AG09319 (cell line): ENCODE measurements around the gene FAM131A.

Experiments
- DNase-seq: peaks from one replicate; pipeline ENCODE4 v3.0.0-alpha.2; 2010; ENCODE audit warnings: low read depth; ENCODE audit errors: extremely low read depth
- TF ChIP-seq, protein P1 (sequence below): IDR thresholded peaks from 2 replicates; pipeline ENCODE4 v1.5.1; 2011; ENCODE audit warnings: low read depth, mild to moderate bottlenecking, inconsistent platforms, low read length, moderate library complexity

Gene FAM131A

GRCh38 chr3:184375747-184376461 is 38.5 kb downstream of the FAM131A start:
- no peak for DNase-seq

DNA sequence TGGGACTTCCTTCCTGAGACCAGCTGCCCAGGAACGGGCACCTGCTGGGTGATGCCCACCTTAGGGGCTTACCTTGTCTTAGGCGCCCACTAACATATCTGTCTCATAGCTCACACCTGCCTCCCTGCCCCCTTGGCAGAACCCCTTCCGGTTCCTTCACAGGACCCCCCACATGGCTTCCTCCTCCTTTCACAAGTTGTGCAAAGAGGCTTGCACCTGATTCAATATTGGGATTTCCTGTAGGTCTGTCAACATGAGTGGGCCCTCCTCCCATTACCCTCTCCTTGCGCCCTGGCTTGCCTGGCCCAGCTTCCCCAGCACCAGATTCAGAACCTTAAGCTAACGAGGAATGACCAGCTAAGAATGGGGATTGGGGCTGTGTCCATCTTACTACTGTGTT is 40.0 kb downstream of the FAM131A start:
- TF ChIP-seq, protein P1, sequence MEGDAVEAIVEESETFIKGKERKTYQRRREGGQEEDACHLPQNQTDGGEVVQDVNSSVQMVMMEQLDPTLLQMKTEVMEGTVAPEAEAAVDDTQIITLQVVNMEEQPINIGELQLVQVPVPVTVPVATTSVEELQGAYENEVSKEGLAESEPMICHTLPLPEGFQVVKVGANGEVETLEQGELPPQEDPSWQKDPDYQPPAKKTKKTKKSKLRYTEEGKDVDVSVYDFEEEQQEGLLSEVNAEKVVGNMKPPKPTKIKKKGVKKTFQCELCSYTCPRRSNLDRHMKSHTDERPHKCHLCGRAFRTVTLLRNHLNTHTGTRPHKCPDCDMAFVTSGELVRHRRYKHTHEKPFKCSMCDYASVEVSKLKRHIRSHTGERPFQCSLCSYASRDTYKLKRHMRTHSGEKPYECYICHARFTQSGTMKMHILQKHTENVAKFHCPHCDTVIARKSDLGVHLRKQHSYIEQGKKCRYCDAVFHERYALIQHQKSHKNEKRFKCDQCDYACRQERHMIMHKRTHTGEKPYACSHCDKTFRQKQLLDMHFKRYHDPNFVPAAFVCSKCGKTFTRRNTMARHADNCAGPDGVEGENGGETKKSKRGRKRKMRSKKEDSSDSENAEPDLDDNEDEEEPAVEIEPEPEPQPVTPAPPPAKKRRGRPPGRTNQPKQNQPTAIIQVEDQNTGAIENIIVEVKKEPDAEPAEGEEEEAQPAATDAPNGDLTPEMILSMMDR: no peak
- DNase-seq: no peak

More at GRCh38 chr3:184375747-184376461, 38.5 kb downstream of the FAM131A start:
- TF ChIP-seq, protein P1: no peak

GRCh38 chr3:184377882-184378445 is 40.6 kb downstream of the FAM131A start, which contains the start of gene THPO:
THPO (minus strand) TSS chr3:184378207; CDS start chr3:184376259, 1,948 bp downstream.
- no peak for DNase-seq
- TF ChIP-seq, protein P1: no peak

DNA sequence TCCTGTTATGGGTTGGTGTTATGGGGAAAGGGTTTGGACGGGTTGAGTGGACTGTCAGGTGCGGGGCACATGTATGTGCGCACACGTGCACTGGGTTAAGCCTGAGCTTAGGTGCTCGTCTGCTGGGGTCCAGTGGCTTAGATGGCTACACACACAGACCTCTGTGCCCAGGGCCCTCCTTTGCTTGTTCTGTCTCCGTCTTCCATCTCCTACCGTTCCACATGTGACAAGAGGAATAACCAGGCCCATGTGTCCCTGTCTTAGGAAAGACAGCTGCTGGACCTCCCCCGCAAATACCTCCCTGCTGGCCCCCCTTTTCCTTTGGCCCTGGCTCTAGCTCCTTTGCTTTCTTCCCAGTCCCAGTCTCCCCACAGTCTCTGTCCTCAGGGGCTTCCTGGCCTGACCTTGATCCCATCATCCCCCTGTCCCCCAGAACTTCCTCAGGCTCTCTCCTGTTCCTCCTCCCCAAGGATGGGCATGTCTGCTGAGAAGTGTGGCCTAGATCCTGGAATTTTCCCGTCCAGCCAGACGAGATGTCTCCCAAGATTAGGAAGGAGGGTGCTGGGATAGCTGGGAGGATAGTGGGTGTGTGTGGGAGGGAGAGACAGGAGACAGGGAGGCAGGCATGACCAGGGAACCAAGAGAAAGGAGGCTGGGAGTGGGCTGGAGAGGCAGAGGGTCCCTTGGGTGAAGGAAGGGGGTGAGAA is 41.4 kb downstream of the FAM131A start:
- no peak for DNase-seq
- TF ChIP-seq, protein P1: no peak

- TF ChIP-seq, protein P1: no peak
- DNase-seq: no peak
These were observed 42.2 kb downstream of the FAM131A start, which contains the start of gene CHRD for GRCh38 chr3:184379358-184380184. CHRD (plus strand) TSS chr3:184380054; CDS start chr3:184380319, 265 bp downstream.

DNA sequence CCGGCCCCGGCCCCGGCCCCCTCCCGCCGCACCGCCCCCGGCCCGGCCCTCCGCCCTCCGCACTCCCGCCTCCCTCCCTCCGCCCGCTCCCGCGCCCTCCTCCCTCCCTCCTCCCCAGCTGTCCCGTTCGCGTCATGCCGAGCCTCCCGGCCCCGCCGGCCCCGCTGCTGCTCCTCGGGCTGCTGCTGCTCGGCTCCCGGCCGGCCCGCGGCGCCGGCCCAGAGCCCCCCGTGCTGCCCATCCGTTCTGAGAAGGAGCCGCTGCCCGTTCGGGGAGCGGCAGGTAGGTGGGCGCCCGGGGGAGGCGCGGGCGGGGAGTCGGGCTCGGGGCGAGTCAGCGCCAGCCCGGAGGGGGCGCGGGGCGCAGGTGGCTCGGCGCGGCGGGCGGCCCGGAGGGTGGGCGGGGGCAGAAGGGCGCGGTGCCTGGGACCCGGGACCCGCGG is 42.8 kb downstream of the FAM131A start:
- DNase-seq: no peak
- TF ChIP-seq, protein P1: no peak
